Measurements from ENCODE around the gene RAP1GAP.

The RAP1GAP gene

GRCh38 chr1:21630571-21631343, 38.4 kb downstream of the RAP1GAP start:
- no peaks in the 10 kb centered on the region for H3K36me3 ChIP-seq (ENCODE audit: insufficient read depth)
- H3K4me3 ChIP-seq (IDR thresholded peaks at IDR 0.05; ENCODE audit: insufficient read depth, low read depth, low read length), result no peak overlapping the region
- no peak overlapping the region for H2AFZ ChIP-seq (ENCODE audit: low read depth)
- TF ChIP-seq CTCF (conservative IDR thresholded peaks at IDR 0.05; ENCODE audit: low read depth, low read length), result no peak
- no peaks in the 10 kb centered on the region for H4K20me1 ChIP-seq (ENCODE audit: insufficient read depth)
- H3K9ac ChIP-seq, result no peak overlapping the region
- H3K4me1 ChIP-seq (ENCODE audit: low read depth, poor library complexity, severe bottlenecking), result no peaks in the 10 kb centered on the region
- no peak overlapping the region for H3K27ac ChIP-seq
- no peak overlapping the region for H3K4me2 ChIP-seq
- no peaks in the 10 kb centered on the region for H3K79me2 ChIP-seq (ENCODE audit: insufficient read depth, low read depth)
- H3K27me3 ChIP-seq (ENCODE audit: insufficient read depth, low read depth), result peaks cover 74% of the 10 kb centered on the region

- TF ChIP-seq CTCF (conservative IDR thresholded peaks at IDR 0.05; ENCODE audit: low read depth, low read length), result no peak
- peaks cover 73% of the 10 kb centered on the region for H3K27me3 ChIP-seq (ENCODE audit: insufficient read depth, low read depth)
- no peaks in the 10 kb centered on the region for H4K20me1 ChIP-seq (ENCODE audit: insufficient read depth)
- no peaks in the 10 kb centered on the region for H3K79me2 ChIP-seq (ENCODE audit: insufficient read depth, low read depth)
- H3K4me3 ChIP-seq (IDR thresholded peaks at IDR 0.05; ENCODE audit: insufficient read depth, low read depth, low read length), result no peak overlapping the region
- H3K4me2 ChIP-seq, result no peak overlapping the region
- no peak overlapping the region for H3K27ac ChIP-seq
- no peaks in the 10 kb centered on the region for H3K36me3 ChIP-seq (ENCODE audit: insufficient read depth)
- H3K4me1 ChIP-seq (ENCODE audit: low read depth, poor library complexity, severe bottlenecking), result no peaks in the 10 kb centered on the region
- H3K9ac ChIP-seq, result no peak overlapping the region
- H2AFZ ChIP-seq (ENCODE audit: low read depth), result no peak overlapping the region
Measured at GRCh38 chr1:21629971-21630370, 39.2 kb downstream of the RAP1GAP start.

- no peak overlapping the region for H2AFZ ChIP-seq (ENCODE audit: low read depth)
- H4K20me1 ChIP-seq (ENCODE audit: insufficient read depth), result no peaks in the 10 kb centered on the region
- no peaks in the 10 kb centered on the region for H3K79me2 ChIP-seq (ENCODE audit: insufficient read depth, low read depth)
- no peak for TF ChIP-seq CTCF (conservative IDR thresholded peaks at IDR 0.05; ENCODE audit: low read depth, low read length)
- no peak overlapping the region for H3K27ac ChIP-seq
- H3K4me1 ChIP-seq (ENCODE audit: low read depth, poor library complexity, severe bottlenecking), result no peaks in the 10 kb centered on the region
- H3K36me3 ChIP-seq (ENCODE audit: insufficient read depth), result no peaks in the 10 kb centered on the region
- no peak overlapping the region for H3K4me3 ChIP-seq (IDR thresholded peaks at IDR 0.05; ENCODE audit: insufficient read depth, low read depth, low read length)
- H3K27me3 ChIP-seq (ENCODE audit: insufficient read depth, low read depth), result peaks cover 69% of the 10 kb centered on the region
- H3K4me2 ChIP-seq, result no peak overlapping the region
- H3K9ac ChIP-seq, result no peak overlapping the region
Measured at GRCh38 chr1:21628798-21629393, 40.3 kb downstream of the RAP1GAP start.

GRCh38 chr1:21626921-21627339, 42.2 kb downstream of the RAP1GAP start:
- H3K27me3 ChIP-seq (ENCODE audit: insufficient read depth, low read depth), result peaks cover 56% of the 10 kb centered on the region
- H3K36me3 ChIP-seq (ENCODE audit: insufficient read depth), result no peaks in the 10 kb centered on the region
- no peak overlapping the region for H2AFZ ChIP-seq (ENCODE audit: low read depth)
- no peaks in the 10 kb centered on the region for H3K4me1 ChIP-seq (ENCODE audit: low read depth, poor library complexity, severe bottlenecking)
- H4K20me1 ChIP-seq (ENCODE audit: insufficient read depth), result no peaks in the 10 kb centered on the region
- no peak for TF ChIP-seq CTCF (conservative IDR thresholded peaks at IDR 0.05; ENCODE audit: low read depth, low read length)
- H3K4me3 ChIP-seq (IDR thresholded peaks at IDR 0.05; ENCODE audit: insufficient read depth, low read depth, low read length), result no peak overlapping the region
- H3K9ac ChIP-seq, result no peak overlapping the region
- no peak overlapping the region for H3K4me2 ChIP-seq
- H3K79me2 ChIP-seq (ENCODE audit: insufficient read depth, low read depth), result no peaks in the 10 kb centered on the region
- H3K27ac ChIP-seq, result no peak overlapping the region

Data from KMS-11 (cell line).